Dedifferentiated amniotic fluid mesenchymal stem cell (primary cell): Measurements from ENCODE around the gene NCAPG2.
"Not testable (repeated sequence)": the region's sequence is repeated elsewhere in the genome, so short reads cannot be mapped to it uniquely, and the experiment has no call there.

Experiments used
- DNase-seq: peaks from one replicate; pipeline ENCODE4 v3.0.0-alpha.2; 2016; ENCODE audit errors: extremely low spot score

NCAPG2 gene

DNA sequence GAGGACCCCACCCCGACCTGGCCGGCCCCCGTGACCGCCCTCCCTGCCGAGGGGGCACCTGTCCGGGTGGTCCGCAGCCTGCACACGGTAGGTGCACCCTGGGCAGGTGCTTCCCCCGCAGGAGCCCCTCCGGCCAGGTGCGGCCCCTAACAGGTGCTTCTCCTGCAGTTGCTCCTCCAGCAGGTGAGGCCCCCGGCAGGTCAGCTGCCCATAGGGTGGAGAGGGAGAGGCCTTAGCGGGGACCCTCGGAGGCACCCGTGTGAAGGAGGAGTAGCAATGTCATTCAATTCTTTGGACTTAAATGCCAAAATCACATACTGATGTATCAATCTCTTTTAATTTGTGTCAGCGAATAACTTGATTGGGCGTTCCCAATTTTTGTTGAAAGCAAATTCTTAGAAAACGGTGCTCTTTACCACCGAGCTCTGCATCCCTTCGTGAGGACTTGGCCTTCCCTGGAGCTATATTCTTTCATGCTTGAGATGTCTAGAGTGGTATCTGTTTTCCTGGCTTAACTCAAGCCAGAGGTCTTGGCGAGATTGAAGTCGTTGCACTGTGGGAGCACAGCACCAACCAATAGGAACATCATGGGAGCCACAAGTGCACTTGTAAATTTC, 738 bp upstream of the NCAPG2 start:
- peak; percentile 38 for DNase-seq

DNA sequence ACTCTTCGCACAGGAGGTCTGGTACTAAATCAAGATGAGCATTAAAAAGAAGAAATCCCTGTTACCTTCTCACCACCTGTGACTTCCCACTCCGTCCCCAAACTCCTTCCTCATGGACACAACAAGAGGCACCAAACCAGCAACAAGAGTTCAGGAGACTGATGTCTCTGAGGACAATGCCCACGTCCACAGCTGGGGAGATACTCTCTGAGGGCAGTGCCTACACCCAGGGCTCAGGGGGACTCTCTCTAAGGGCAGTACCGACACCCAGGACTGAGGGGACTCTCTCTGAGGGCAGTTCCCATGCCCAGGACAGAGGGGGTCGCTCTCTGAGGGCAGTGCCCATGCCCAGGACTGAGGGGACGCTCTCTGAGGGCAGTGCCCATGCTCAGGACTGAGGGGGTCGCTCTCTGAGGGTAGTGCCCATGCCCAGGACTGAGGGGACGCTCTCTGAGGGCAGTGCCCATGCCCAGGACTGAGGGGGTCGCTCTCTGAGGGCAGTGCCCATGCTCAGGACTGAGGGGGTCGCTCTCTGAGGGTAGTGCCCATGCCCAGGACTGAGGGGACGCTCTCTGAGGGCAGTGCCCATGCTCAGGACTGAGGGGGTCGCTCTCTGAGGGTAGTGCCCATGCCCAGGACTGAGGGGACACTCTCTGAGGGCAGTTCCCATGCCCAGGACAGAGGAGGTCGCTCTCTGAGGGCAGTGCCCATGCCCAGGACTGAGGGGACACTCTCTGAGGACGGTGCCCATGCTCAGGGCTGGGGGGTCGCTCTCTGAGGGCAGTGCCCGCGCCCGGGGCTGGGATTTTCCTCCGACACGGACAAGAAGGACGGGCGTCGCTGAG, 703 bp downstream of the NCAPG2 start:
- not testable (repeated sequence) for DNase-seq

DNA sequence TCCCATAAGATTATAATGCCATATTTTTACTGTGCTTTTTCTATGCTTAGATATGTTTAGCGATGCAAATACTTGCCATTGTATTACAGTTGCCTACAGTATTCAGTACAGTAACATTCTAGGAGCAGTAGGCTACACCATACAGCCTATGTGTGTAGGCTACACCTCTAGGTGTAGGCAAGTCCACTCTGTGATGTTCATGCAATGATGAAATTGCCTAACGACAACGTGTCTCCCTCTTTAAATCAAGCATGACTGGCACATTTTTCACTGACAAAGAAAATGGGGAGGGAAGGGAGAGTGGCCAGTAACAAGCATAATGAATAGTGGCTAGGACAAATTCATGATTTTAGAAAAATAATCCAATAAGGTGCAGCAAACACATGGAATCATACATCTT, 1.7 kb downstream of the NCAPG2 start:
- DNase-seq = no peak

DNA sequence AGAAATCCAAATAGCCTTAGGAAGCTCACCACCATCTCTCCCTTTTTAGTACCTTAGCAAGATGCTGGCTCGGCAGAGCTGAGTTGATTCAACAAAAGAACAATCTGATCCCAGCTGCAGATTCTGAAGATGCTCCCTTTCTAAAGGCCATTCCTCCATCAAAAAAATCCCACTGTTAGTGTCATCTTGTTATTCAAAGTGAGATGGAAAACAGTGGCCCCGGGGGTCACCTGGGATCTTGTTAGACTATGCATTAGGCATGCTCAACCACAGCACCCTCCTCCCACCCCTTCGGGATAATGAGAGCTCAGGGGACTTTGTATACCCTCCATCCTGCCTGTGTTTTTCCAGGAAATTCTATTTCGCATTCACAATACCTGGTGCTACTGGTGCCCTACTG, 2.4 kb downstream of the NCAPG2 start:
- no peak for DNase-seq

DNA sequence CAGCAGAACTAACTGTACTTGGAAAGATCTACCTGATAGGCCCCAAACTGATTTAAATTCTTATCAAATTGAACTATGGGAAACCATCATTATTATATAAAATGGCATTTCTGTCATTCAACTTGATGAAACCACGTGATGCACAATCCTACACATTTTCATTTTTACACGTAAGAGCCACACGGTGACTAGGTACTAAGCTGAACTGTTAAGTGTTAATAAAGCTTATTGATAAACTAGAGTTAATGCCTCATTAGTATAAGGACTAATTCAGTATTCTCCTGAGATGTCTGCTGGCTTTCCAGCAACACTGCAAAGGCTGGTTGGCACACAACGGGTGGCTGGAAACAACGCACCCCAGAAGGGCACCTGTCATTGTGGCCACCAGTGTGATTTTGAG, 4.6 kb downstream of the NCAPG2 start:
- DNase-seq = no peak

DNA sequence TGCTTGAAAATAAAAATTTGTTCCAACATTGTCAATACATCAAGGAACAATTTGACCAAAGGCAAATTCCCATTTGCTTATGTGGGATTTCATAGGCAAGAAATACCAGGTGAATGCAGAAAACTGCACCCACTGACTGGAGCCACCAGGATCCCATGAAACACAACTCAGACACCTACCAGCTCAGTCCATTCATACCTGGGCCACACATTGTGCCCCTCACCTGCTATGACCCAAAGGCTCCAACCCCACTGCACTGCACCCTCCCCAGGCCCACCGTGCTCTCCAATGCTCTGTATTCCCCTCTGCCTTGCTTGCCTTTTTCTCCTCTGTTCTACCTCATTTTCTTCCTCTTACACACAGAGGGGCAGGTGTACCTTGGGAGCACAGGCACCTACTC, 5.3 kb downstream of the NCAPG2 start:
- DNase-seq = no peak

DNA sequence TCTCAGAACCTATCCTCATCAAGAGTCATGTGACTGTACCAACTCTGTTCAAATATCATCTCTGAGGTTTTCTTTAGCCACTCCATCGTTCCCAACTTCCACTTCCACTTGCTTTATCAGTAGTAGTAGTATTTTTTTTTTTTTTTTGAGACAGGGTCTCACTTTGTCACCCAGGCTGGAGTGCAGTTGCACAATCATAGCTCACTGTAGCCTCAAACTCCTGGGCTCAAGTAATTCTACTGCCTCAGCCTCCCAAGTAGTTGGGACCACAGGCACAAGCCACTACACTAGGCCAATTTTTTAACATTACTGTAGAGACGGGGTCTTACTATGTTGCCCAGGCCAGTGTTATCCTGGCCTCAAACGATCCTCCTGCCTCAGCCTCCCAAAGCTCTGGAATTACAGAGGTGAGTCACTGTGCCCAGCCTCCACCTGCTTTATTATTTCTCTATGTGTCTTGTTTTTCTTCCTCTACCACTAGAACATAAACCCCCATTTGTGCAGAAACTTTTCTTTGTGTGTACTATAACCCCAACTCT, 5.9 kb downstream of the NCAPG2 start:
- DNase-seq = no peak

DNA sequence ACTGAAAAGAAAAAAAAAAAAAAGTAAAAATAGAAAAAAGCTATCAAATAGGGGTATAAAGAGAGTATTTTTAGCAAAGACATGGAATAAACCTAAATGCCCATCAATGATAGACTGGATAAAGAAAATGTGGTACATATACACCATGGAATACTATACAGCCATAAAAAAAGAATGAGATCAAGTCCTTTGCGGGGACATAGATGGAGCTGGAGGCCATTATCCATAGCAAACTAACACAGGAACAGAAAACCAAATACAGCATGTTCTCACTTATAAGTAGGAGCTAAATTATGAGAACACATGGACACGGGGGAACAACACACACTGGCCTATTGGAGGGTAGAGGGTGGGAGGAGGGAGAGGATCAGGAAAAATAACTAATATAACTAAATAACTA, 7.0 kb downstream of the NCAPG2 start:
- not testable (repeated sequence) for DNase-seq

DNA sequence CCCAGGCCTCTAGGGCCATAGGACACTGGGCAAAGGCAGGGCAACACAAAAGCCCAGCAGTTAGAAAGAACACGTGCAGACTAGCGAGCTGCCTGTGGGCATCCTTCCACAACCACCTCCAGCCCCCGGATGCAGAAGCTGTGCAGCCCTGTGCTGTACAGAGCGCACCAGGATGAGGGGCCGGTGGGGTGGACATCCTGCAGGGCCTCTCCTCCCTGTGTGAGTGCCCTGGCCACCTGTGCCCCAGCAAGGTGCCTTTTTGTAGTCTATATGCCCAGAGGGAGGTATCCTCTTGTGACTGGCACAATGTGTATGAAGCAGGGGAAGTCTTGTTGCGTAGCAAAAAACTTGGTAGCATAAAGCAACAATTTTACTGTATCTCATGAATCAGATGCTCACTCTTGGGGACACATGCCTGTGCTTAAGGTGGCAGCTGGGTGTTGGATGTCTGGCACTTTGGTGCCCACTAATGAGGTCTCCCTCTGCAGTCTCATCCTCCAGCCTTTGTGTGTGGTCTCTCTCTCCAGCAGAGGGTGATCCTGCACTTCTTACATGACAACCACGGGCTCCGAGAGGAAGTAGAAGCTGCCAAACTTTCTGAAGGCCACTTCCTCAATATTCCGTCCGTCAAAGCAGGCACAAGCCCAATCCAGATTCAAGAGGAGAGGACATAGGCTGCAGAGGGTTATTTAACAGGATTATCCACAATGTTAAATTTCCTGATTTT, 8.7 kb downstream of the NCAPG2 start:
- peak; percentile 76 for DNase-seq

DNA sequence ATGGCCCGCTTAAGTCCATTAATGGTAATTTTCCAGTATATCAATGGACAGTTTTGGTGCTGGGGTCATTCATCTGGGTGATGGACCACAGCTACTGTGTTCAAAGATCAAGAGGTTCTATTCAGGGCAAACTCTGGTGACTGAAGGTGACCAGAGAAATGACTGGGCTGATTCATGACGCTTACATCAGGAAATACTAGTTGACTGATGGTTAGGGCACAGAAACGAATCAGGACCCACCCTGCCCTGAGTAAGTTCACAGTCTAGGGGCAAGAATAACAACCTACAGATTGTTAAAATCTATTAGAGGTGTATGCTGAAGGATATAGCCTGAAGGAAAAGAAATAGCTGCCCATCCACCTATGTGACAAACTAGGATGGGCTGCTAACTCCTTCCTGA, 9.5 kb downstream of the NCAPG2 start:
- no peak for DNase-seq

DNA sequence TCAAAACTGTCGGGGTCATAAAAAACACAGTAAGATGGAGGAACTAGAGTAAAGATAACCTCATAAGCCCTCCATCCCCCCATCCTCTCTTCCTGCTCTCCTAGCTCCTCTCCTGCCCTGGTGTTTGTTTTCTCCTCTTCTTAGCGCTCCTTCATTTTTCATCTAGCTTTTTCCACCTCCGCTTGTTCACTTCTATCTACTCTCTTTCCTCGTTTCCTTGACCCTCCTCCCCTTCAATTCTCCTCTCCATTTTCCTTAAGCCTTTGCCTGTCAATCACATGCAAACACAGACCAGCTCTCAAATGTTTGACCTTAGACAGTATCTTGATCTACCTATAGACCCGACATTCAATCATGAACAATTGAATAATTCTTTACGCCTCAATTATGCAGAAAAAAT, 10.0 kb downstream of the NCAPG2 start:
- DNase-seq = no peak

DNA sequence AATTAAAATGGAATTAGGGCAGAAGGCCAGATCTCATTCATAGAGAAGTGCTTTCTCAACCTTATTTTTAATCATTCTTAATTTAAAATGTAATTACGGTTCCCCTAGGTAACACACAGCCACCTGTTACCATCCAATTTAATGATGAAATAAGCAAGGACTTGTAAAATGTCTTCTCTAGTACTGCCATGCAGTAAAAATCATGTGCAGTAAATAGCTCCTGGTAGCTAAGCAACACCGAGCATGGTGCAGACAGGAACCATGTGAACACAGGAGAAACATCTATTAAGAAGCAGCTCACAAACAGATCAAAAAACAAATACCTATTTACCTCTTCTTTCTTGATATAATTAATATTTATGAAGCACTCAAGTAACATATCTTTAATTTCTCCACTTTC, 15.1 kb downstream of the NCAPG2 start:
- no peak for DNase-seq

DNA sequence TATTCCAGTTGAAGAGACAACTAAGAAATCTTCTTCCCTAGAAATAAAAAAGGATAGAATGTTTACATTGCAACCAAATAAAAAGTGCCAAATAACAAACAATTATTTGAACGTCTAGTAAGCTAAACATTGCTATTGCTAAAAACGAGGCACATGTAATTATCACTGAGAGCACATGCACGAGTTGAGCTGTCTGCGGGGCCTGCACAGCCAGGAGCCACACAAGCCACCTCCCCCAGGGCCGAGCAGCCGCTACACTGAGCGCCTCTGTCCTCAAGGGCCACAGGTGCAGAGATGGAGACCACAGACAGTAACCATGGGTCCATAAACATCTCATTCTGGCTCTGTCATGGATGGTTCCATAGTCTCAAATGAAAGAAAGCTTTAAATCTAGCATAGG, 17.2 kb downstream of the NCAPG2 start:
- no peak for DNase-seq

DNA sequence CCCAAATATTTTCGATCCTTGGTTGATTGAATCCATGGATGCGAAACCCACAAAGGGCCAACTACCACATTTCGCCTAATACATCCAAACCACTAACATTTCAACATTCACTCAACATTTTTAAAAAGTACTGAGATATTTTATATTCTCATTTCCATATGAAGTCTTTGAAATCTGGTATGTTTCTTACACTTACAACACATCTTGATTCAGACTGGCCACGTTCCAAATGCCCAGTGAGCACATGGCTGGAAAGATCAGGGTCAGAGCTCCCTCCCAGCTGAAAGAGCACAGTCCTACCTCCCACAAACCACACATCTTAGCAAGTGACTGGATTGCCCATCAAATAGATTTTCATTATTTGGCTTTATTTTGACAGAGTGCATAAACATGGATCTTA, 18.9 kb downstream of the NCAPG2 start:
- DNase-seq = no peak

DNA sequence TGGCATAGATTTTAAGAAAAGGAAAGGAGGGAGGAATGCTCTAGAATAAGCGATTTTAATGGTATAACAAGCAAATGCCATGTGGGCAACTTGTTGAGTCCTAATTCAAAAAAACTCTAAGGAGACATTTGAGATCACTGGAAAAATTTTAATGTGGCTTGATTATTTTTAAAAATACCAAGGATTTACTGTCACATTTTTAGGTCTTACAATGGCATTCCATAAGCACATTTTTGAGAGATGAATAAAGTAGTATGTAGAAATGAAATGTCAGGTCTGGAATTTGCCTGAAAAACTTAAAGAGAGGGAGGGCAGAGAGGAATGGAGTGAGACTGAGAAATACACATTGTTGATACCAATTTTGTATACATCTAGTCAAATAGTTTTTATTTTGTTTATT, 20.3 kb downstream of the NCAPG2 start:
- peak; percentile 73 for DNase-seq

DNA sequence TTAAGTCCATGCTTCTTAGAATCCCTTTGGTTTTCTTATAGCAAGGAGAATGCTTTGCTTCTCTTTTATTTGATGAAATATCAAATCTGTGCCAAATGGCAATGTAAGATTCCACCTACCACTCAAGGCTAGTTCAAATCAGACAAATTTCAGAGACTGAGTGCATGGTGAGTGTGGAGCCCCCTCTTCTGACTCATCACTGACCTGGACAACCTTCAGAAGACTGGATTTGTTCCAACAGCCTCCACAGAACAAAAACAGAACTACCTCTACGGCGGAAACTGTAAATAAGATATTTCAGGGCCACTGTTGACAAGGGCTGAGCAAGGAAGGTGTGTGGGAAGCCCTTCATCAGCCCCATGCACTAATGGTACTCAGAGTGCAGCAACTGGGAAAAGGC, 21.1 kb downstream of the NCAPG2 start:
- DNase-seq = no peak

DNA sequence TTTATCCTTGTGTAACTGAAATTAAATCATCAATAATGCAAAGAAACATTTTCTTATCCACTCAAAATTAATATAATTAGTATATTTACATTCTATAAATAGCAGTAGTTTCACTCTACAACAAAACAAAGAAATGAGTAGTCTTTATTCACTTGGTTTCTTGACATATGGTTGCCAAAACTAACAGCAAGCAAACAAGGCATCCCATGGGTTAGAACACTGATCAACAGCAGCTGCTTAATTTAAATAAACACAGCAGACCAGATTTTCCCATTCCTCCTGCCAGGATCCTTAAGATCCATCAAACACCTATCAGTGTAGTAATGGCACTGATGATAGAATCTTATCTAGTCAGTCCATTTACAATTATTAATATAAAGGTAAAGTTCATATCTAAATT, 22.1 kb downstream of the NCAPG2 start:
- no peak for DNase-seq

DNA sequence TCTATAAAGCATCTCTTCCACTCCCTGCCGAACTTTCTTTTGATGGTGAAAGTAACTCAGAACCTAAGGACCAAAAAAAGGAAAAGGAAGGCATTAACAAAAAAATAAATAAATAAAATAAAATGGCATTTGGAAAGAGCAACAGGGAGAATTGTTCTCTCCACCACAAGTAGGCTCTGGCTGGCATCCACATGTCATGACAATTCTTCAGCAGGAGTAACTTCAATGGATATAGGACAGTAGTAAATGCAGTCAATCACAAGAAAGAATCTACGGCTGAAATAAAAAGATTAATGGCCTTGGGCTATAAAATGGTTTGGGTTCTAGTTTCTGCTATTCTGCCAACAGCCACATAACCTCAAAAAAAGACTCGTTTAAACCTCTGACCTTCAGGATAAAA, 23.9 kb downstream of the NCAPG2 start:
- DNase-seq = no peak

DNA sequence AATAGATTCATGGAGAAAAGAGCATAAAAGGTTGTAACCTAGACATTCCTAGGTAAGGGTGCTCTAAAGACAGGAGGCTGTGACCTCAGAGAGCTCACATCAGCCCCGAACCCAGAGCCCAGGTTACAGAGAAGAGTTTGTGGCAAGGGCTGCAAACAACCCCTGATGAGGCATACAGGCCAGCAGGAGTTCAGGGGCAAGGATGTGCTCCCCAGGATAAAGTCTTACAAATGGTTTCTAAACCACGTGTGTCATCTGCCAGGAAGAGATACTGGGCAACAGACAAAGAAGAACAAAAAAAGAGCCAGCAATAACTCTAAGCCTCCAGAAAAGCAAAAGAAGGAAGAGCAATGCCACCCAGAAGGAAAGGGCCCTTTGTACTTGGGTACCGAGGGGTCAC, 27.7 kb downstream of the NCAPG2 start:
- no peak for DNase-seq

DNA sequence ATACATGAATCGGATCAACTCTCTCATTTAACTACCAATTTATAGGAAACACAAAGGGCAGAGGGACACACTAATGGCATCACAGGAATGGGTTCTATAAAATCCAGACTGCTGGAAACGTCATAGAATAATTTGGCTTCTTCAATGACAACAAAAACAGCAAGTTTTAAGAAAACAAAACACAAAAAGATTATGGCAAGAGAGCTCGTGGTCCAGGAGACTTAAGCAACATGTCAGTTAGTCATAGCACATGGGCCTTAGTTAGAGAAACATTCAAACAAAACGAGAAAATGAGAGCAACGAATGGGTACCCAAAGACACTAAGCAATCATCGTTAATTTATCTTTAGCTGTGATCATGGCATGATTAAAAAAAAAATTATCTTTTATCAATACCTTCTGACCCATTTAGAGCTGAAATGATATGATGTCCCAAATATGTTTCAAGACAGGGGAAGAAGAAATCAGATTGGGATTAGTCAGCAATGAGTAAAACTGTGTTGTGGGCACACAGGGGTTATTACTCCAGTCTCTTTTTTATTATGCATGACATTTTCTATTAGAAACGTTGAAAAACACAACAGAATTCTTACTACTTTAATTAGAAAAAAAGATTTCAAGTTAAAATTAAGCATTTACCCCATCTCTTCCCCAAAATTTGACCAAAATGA, 28.3 kb downstream of the NCAPG2 start:
- DNase-seq = no peak

DNA sequence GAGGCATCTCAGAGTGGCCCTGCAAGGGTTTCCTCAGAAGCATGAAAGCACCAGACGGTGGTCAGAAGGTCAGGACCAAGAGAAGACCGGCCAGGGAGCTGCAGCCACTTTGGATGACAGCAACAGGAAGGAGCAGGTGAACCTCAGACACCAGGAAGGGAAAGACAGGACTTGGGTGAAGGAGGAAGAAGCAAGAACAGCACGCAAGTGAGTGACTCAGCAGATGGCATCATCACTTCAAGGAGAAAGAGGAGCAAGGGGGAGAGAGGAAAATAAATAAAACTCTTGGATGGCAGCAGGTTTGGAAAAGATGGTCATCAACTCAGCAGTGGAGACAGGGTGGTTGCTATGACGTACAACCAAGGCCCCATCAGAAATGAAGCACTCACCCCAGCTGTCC, 31.6 kb downstream of the NCAPG2 start:
- DNase-seq = no peak

DNA sequence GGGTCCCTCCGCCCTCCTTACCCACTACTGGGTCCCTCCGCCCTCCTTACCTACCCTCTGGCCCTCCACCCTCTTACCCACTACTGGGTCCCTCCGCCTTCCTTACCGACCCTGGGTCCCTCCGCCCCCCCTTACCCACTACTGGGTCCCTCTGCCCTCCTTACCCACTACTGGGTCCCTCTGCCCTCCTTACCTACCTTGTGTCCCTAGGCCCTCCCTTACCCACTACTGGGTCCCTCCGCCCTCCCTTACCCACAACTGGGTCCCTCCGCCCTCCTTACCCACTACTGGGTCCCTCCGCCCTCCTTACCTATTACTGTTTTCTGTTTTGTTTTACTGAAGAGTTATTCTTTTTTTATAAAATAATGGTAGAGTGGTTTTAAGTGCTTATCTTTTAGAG, 36.5 kb downstream of the NCAPG2 start:
- DNase-seq = not testable (repeated sequence)
